Ectodermal cell (in vitro differentiated cells): ENCODE results near the gene WFDC12.
A peak's percentile ranks its signal among the peaks of the same experiment; 100 is the strongest.

ENCODE experiments used
- H3K27ac ChIP-seq: 2 replicates; pipeline ENCODE4 v1.7.0; 2013; ENCODE audit warnings: mild to moderate bottlenecking, low read depth, low read length; ENCODE audit not compliant: insufficient read depth, poor library complexity, severe bottlenecking
- H3K27me3 ChIP-seq: 2 replicates; pipeline ENCODE4 v1.7.0; 2013; ENCODE audit warnings: mild to moderate bottlenecking, low read length; ENCODE audit not compliant: insufficient read depth, control insufficient read depth, poor library complexity, severe bottlenecking
- H3K36me3 ChIP-seq: one replicate; pipeline ENCODE4 v1.7.0; 2013; ENCODE audit warnings: low read length; ENCODE audit not compliant: control insufficient read depth, insufficient read depth
- H3K4me1 ChIP-seq: one replicate; pipeline ENCODE4 v1.7.0; 2013; ENCODE audit warnings: low read length; ENCODE audit not compliant: control insufficient read depth, insufficient read depth
- H3K4me3 ChIP-seq: 2 replicates; pipeline ENCODE4 v1.7.0; 2013; ENCODE audit warnings: low read depth, low read length, control low read depth; ENCODE audit not compliant: insufficient read depth
- H3K9me3 ChIP-seq: 2 replicates; pipeline ENCODE4 v1.7.0; 2013; ENCODE audit warnings: mild to moderate bottlenecking, low read length, moderate library complexity; ENCODE audit not compliant: control insufficient read depth
- WGBS, 2 experiments: methylation state at CpG; one replicate each; pipeline ENCODE4 v1.1.7; 2013; ENCODE audit warnings: missing lambda C conversion rate in 2 of 2; 5-methylcytosine and 5-hydroxymethylcytosine counted together

WFDC12 gene

DNA sequence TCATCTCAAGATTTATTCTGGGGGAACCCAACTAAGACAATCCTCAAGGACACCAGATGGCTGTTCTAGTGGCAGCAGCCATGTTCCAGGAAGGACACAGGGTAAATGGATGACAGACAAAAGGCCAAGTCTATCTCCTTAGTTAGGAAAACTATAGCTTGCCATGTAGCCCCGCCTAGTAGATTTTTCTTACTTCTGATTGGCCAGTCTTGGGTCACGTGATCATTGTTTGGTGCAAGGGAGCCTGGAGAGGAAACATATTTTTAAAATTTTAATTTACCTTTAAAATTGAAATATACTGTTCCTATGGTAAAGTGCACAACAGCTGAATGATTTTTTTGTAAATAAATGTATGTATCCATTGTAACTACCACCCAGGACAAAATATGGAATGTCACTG is 18.9 kb downstream of the WFDC12 start:
- H3K27ac ChIP-seq = no peak overlapping the region
- H3K4me1 ChIP-seq = no peaks in the 10 kb centered on the region
- no peak overlapping the region for H3K4me3 ChIP-seq
- H3K36me3 ChIP-seq = no peaks in the 10 kb centered on the region
- H3K27me3 ChIP-seq = peaks cover 15% of the 10 kb centered on the region
- H3K9me3 ChIP-seq = no peaks in the 10 kb centered on the region
- WGBS, 2 experiments = 76 to 92% methylated on average over 1 to 2 of the region's 2 CpGs

DNA sequence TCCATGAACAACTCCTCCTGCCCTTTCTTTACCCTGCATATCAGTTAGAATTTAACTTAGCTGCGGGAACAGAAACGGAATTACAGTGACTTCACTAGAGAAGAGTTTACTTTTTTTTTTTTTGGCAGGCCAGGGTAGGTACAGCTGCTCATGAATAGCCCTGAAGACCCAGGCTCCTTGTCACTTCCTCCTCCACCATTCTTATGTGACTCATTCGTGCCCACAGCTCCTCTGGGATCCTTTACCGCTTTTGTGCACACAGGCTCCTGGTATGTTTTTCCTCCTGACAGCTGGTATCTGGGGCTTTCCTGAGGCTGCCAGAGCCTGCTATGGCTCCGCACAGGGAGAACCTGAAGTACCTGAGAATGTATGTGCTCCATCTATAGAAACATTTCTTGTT is 19.5 kb downstream of the WFDC12 start:
- H3K4me3 ChIP-seq = no peak overlapping the region
- H3K27ac ChIP-seq = no peak overlapping the region
- H3K27me3 ChIP-seq = peaks cover 21% of the 10 kb centered on the region
- 87 to 91% methylated on average over 5 of the region's 5 CpGs for WGBS, 2 experiments
- no peaks in the 10 kb centered on the region for H3K9me3 ChIP-seq
- no peaks in the 10 kb centered on the region for H3K4me1 ChIP-seq
- H3K36me3 ChIP-seq = no peaks in the 10 kb centered on the region

GRCh38 chr20:45103072-45103471 is 21.2 kb downstream of the WFDC12 start:
- Histone ChIP-seq H3K4me3 (no peak overlapping the region), H3K9me3 (no peaks in the 10 kb centered on the region), H3K27me3 (peaks cover 38% of the 10 kb centered on the region), H3K36me3 (no peaks in the 10 kb centered on the region), H3K4me1 (no peaks in the 10 kb centered on the region), H3K27ac (no peak overlapping the region)
- WGBS, 2 experiments = 87 to 96% methylated on average over 1 to 2 of the region's 2 CpGs

DNA sequence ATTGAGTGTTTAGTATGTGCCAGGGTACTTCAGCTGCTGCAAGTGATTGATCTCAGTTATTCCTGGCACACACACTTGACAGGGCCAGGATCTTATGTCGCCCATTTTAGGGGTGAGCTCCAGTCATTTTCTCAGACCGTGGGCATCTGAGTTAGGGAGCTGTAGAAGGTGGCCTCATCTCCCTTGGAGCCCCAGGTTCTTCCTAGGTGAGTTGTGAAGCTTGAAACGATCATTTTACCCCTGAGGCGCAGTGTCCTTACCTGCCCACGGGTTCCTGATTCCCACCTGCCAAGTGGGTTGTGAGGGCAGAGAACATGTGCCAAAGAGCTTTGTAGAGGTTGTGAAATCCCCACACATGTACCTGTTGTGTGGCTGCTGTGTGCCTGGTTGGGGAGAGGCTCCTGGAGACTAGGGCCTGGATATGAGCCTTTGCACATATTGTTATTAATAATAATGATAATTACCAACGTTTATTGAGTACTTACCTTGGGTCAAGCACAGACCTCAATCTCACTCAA is 22.9 kb downstream of the WFDC12 start:
- no peak overlapping the region for H3K27ac ChIP-seq
- no peaks in the 10 kb centered on the region for H3K4me1 ChIP-seq
- H3K4me3 ChIP-seq = no peak overlapping the region
- no peaks in the 10 kb centered on the region for H3K9me3 ChIP-seq
- H3K36me3 ChIP-seq = no peaks in the 10 kb centered on the region
- WGBS, 2 experiments = 85 to 88% methylated on average over 5 of the region's 6 CpGs
- H3K27me3 ChIP-seq = peaks cover 42% of the 10 kb centered on the region

DNA sequence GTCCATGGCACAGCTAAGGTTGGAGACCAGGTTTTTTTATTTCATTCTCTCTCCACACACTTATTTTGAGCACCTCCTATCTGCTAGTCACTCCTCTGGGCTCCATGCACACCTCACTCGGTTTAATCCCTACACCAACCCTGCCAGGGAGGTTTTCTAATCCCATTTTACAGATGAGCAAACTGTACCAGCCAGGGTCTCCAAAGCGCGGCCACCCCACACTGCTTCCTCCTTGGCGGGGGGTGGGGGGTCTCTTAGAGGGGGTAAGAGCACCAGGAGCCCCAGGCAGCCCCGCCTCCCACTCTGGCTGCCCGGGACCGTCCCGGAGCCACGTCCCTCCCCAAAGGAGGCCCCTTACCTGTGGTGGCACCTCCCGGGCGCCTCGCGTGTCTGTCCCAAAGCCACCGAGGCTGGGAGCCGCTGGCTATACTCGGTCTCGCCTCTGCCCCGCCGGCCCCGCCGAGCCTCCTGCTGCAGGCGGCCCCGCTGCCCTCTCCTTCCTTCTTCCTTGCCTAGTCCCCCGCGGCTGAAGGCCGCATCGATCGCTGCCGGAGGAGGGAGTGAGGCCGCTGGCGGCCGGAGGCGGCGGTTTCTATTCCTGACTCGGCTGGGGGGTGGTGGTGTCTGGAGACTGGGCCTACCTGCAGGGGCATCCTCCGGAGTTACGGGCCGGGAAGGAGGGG is 23.6 kb downstream of the WFDC12 start, which contains the start of gene KCNS1:
Gene KCNS1, minus strand, starts transcription at position 565 of the 683 bp plus-strand sequence. CDS start 1,891 bp downstream, outside the sequence.
- Histone ChIP-seq H3K4me3 (peak within 1 kb of the TSS; percentile 3), H3K27ac (no peak within 1 kb of the TSS), H3K4me1 (no peaks in the 10 kb centered on the region), H3K27me3 (peaks cover 42% of the 10 kb centered on the region), H3K36me3 (no peaks in the 10 kb centered on the region), H3K9me3 (no peaks in the 10 kb centered on the region)
- WGBS, 2 experiments = 8 to 9% methylated on average over 38 of the region's 38 CpGs

GRCh38 chr20:45098103-45098773 is 26.0 kb downstream of the WFDC12 start:
- Histone ChIP-seq H3K27me3 (peaks cover 42% of the 10 kb centered on the region), H3K4me1 (no peaks in the 10 kb centered on the region), H3K4me3 (no peak overlapping the region), H3K27ac (no peak overlapping the region), H3K9me3 (no peaks in the 10 kb centered on the region), H3K36me3 (no peaks in the 10 kb centered on the region)
- WGBS, 2 experiments = 76 to 78% methylated on average over 91 of the region's 91 CpGs

DNA sequence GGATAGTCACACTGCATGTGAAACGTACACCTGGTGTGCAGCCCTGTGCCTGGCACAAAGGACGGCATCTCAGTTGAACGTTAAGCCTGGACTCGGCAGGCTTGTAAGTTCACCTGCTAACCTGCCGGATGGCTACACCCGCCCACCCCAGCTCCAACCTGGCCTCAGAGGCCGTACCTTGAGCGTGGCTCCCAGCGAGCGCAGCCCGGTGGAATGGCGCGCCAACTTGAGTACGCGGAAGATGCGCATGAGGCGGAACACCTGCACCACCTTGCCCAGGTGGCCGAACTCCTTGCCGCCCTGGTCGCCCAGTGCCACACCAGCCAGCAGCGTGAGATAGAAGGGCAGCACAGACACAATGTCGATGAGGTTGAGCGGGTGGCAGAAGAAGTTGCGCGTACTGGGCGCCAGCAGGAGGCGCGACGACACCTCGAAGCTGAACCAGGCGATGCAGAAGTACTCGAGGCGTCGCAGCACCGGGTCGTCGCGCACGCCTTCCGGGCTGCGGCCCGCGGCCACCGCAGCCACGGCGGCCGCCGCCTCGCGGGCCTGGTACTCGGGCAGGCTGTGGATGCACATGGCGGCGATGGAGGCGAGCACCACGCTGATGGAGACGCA is 26.7 kb downstream of the WFDC12 start:
- Histone ChIP-seq H3K27me3 (peaks cover 42% of the 10 kb centered on the region), H3K4me3 (no peak overlapping the region), H3K9me3 (no peaks in the 10 kb centered on the region), H3K27ac (no peak overlapping the region), H3K36me3 (no peaks in the 10 kb centered on the region), H3K4me1 (no peaks in the 10 kb centered on the region)
- WGBS, 2 experiments = 95 to 96% methylated on average over 56 of the region's 56 CpGs

- H3K9me3 ChIP-seq = no peaks in the 10 kb centered on the region
- H3K27ac ChIP-seq = no peak overlapping the region
- H3K4me1 ChIP-seq = no peaks in the 10 kb centered on the region
- H3K36me3 ChIP-seq = no peaks in the 10 kb centered on the region
- H3K27me3 ChIP-seq = peaks cover 41% of the 10 kb centered on the region
- no peak overlapping the region for H3K4me3 ChIP-seq
- 91 to 93% methylated on average over 9 of the region's 9 CpGs for WGBS, 2 experiments
Measured at GRCh38 chr20:45096781-45097180, 27.5 kb downstream of the WFDC12 start.

DNA sequence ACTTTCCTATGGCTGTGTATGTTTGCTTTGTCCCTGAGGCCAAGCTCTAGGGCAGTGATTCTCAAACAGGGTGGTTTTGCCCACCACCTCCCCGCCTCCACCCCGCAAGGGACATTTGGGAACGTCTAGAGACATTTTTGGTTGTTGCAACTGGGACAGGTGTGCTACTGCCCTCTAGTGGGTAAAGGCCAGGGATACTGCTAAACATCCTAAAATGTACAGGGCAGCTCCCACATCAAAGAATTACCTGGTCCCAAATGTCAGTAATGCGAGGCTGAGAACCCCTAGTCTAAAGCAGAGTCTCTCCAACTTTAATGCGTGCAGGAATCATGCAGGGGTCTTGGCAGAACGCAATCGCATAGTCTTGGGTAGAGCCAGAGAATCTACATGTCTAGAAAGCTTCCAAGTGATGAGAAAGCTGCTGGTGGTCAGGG is 28.4 kb downstream of the WFDC12 start:
- 25 to 26% methylated on average over 7 of the region's 7 CpGs for WGBS, 2 experiments
- Histone ChIP-seq H3K27me3 (peaks cover 32% of the 10 kb centered on the region), H3K36me3 (no peaks in the 10 kb centered on the region), H3K9me3 (no peaks in the 10 kb centered on the region), H3K4me3 (no peak overlapping the region), H3K4me1 (no peaks in the 10 kb centered on the region), H3K27ac (no peak overlapping the region)
